Breast epithelium (tissue), 3 donors: ENCODE results near the gene GALNT10.

Experiments
- POLR2A ChIP-seq: fragments of 450-650 bp; IDR thresholded peaks from one replicate; pipeline ENCODE4 v1.6.1; 2016; ENCODE audit warnings: antibody characterized with exemption, mild to moderate bottlenecking, moderate library complexity
- POLR2AphosphoS5 ChIP-seq, 3 donors: sonication (generic); formaldehyde crosslinking; IDR thresholded peaks; one replicate each; pipeline ENCODE4 v1.6.1; 2017; ENCODE audit warnings: antibody characterized with exemption in 3 of 3
- TF ChIP-seq, protein P1 (sequence below), 3 donors: fragments of 450-650 bp; IDR thresholded peaks; one replicate each; pipeline ENCODE4 v1.5.1; 2016 to 2017; ENCODE audit warnings: antibody characterized with exemption in 3 of 3, mild to moderate bottlenecking in 3 of 3, moderate library complexity in 3 of 3

- TF ChIP-seq, protein P1, sequence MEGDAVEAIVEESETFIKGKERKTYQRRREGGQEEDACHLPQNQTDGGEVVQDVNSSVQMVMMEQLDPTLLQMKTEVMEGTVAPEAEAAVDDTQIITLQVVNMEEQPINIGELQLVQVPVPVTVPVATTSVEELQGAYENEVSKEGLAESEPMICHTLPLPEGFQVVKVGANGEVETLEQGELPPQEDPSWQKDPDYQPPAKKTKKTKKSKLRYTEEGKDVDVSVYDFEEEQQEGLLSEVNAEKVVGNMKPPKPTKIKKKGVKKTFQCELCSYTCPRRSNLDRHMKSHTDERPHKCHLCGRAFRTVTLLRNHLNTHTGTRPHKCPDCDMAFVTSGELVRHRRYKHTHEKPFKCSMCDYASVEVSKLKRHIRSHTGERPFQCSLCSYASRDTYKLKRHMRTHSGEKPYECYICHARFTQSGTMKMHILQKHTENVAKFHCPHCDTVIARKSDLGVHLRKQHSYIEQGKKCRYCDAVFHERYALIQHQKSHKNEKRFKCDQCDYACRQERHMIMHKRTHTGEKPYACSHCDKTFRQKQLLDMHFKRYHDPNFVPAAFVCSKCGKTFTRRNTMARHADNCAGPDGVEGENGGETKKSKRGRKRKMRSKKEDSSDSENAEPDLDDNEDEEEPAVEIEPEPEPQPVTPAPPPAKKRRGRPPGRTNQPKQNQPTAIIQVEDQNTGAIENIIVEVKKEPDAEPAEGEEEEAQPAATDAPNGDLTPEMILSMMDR (IDR thresholded peaks at IDR 0.05), result no peak
- TF ChIP-seq POLR2A (no peak), POLR2AphosphoS5 (IDR thresholded peaks at IDR 0.05) (no peak)
Measured at GRCh38 chr5:154356020-154356655, 165.6 kb downstream of the GALNT10 start.
